Measurements from ENCODE around the gene TBC1D21. TPM values are rescaled to one million over a fixed set of nuclear protein-coding genes. Genes with fewer than 3 reads are reported as not detected.

The TBC1D21 gene
- total RNA-seq, 1 donor from 2014 or later, result not detected

- Histone ChIP-seq H3K9me3 (ENCODE audit: insufficient read depth, low read depth, low read length) (no peaks in the 10 kb centered on the region), H3K4me3 (ENCODE audit: insufficient read depth, low read depth, low read length) (no peak overlapping the region), H3K27me3 (ENCODE audit: insufficient read depth, low read length) (peaks cover 17% of the 10 kb centered on the region), H3K9ac (ENCODE audit: low read length) (peak overlapping the region; percentile 30), H2AFZ (ENCODE audit: low read depth, low read length) (no peak overlapping the region), H3K27ac (ENCODE audit: low read depth, low read length) (no peak overlapping the region), H4K20me1 (ENCODE audit: insufficient read depth, low read length) (no peaks in the 10 kb centered on the region), H3K79me2 (ENCODE audit: insufficient read depth, low read length) (no peaks in the 10 kb centered on the region), H3K4me2 (ENCODE audit: low read length) (peak overlapping the region; percentile 52), H3K36me3 (ENCODE audit: insufficient read depth, low read length) (no peaks in the 10 kb centered on the region), H3K4me1 (ENCODE audit: insufficient read depth, low read length) (peaks cover 11% of the 10 kb centered on the region)
- H3K36me3 Mint-ChIP-seq (ENCODE audit: low read depth, unreplicated experiment), result no peaks in the 10 kb centered on the region
- TF ChIP-seq EZH2 (IDR thresholded peaks at IDR 0.05; ENCODE audit: insufficient read depth, low read length) (no peak), CTCF (IDR thresholded peaks at IDR 0.05; ENCODE audit: insufficient read depth, low read depth, low read length) (no peak)
- DNase-seq (ENCODE audit: low read depth) (peak; percentile 63), FAIRE-seq (no peak)
- peaks cover 5% of the 10 kb centered on the region for H3K4me1 Mint-ChIP-seq (ENCODE audit: low read depth, unreplicated experiment)
- peaks cover 5% of the 10 kb centered on the region for H3K9me3 Mint-ChIP-seq (ENCODE audit: unreplicated experiment)
- H3K27me3 Mint-ChIP-seq (ENCODE audit: low read depth, unreplicated experiment), result peaks cover 45% of the 10 kb centered on the region
- H3K4me3 Mint-ChIP-seq (ENCODE audit: unreplicated experiment), result no peak overlapping the region
- peak overlapping the region; percentile 30 for H3K27ac Mint-ChIP-seq (ENCODE audit: unreplicated experiment)
These were observed 1.0 kb upstream of the TBC1D21 start for GRCh38 chr15:73872346-73872745.

- H3K9ac ChIP-seq (ENCODE audit: low read length), result no peak overlapping the region
- peak; percentile 22 for DNase-seq (ENCODE audit: low read depth)
- H3K9me3 ChIP-seq (ENCODE audit: insufficient read depth, low read depth, low read length), result no peaks in the 10 kb centered on the region
- peaks cover 11% of the 10 kb centered on the region for H3K4me1 ChIP-seq (ENCODE audit: insufficient read depth, low read length)
- no peaks in the 10 kb centered on the region for H3K36me3 ChIP-seq (ENCODE audit: insufficient read depth, low read length)
- no peak overlapping the region for H3K27ac ChIP-seq (ENCODE audit: low read depth, low read length)
- no peak overlapping the region for H3K4me2 ChIP-seq (ENCODE audit: low read length)
- Mint-ChIP-seq H3K4me1 (ENCODE audit: low read depth, unreplicated experiment) (peaks cover 5% of the 10 kb centered on the region), H3K9me3 (ENCODE audit: unreplicated experiment) (peaks cover 5% of the 10 kb centered on the region), H3K27ac (ENCODE audit: unreplicated experiment) (no peak overlapping the region), H3K27me3 (ENCODE audit: low read depth, unreplicated experiment) (peaks cover 30% of the 10 kb centered on the region), H3K36me3 (ENCODE audit: low read depth, unreplicated experiment) (no peaks in the 10 kb centered on the region), H3K4me3 (ENCODE audit: unreplicated experiment) (no peak overlapping the region)
- FAIRE-seq, result peak; percentile 72
- H4K20me1 ChIP-seq (ENCODE audit: insufficient read depth, low read length), result no peaks in the 10 kb centered on the region
- H3K79me2 ChIP-seq (ENCODE audit: insufficient read depth, low read length), result no peaks in the 10 kb centered on the region
- H3K4me3 ChIP-seq (ENCODE audit: insufficient read depth, low read depth, low read length), result no peak overlapping the region
- peak; percentile 76 for TF ChIP-seq CTCF (IDR thresholded peaks at IDR 0.05; ENCODE audit: insufficient read depth, low read depth, low read length)
- TF ChIP-seq EZH2 (IDR thresholded peaks at IDR 0.05; ENCODE audit: insufficient read depth, low read length), result no peak
- H3K27me3 ChIP-seq (ENCODE audit: insufficient read depth, low read length), result peaks cover 4% of the 10 kb centered on the region
- H2AFZ ChIP-seq (ENCODE audit: low read depth, low read length), result no peak overlapping the region
These were observed 636 bp downstream of the TBC1D21 start for GRCh38 chr15:73873889-73874511.

- no peaks in the 10 kb centered on the region for H3K4me1 ChIP-seq (ENCODE audit: insufficient read depth, low read length)
- no peak overlapping the region for H2AFZ ChIP-seq (ENCODE audit: low read depth, low read length)
- H3K36me3 Mint-ChIP-seq (ENCODE audit: low read depth, unreplicated experiment), result peaks cover 4% of the 10 kb centered on the region
- no peaks in the 10 kb centered on the region for H3K9me3 ChIP-seq (ENCODE audit: insufficient read depth, low read depth, low read length)
- H4K20me1 ChIP-seq (ENCODE audit: insufficient read depth, low read length), result no peaks in the 10 kb centered on the region
- FAIRE-seq, result no peak
- H3K27me3 Mint-ChIP-seq (ENCODE audit: low read depth, unreplicated experiment), result peaks cover 23% of the 10 kb centered on the region
- peaks cover 2% of the 10 kb centered on the region for H3K27me3 ChIP-seq (ENCODE audit: insufficient read depth, low read length)
- H3K9ac ChIP-seq (ENCODE audit: low read length), result no peak overlapping the region
- peak overlapping the region; percentile 18 for H3K27ac Mint-ChIP-seq (ENCODE audit: unreplicated experiment)
- no peaks in the 10 kb centered on the region for H3K36me3 ChIP-seq (ENCODE audit: insufficient read depth, low read length)
- no peak for DNase-seq (ENCODE audit: low read depth)
- no peaks in the 10 kb centered on the region for H3K79me2 ChIP-seq (ENCODE audit: insufficient read depth, low read length)
- H3K9me3 Mint-ChIP-seq (ENCODE audit: unreplicated experiment), result peaks cover 4% of the 10 kb centered on the region
- no peak overlapping the region for H3K4me2 ChIP-seq (ENCODE audit: low read length)
- H3K27ac ChIP-seq (ENCODE audit: low read depth, low read length), result no peak overlapping the region
- peaks cover 3% of the 10 kb centered on the region for H3K4me1 Mint-ChIP-seq (ENCODE audit: low read depth, unreplicated experiment)
- H3K4me3 ChIP-seq (ENCODE audit: insufficient read depth, low read depth, low read length), result no peak overlapping the region
- no peak for TF ChIP-seq EZH2 (IDR thresholded peaks at IDR 0.05; ENCODE audit: insufficient read depth, low read length)
- no peak for TF ChIP-seq CTCF (IDR thresholded peaks at IDR 0.05; ENCODE audit: insufficient read depth, low read depth, low read length)
- H3K4me3 Mint-ChIP-seq (ENCODE audit: unreplicated experiment), result no peak overlapping the region
These were observed 6.1 kb downstream of the TBC1D21 start for GRCh38 chr15:73879426-73879825.

Measured in astrocyte (in vitro differentiated cells and primary cell).